K562 (cell line): ENCODE data around the gene DHX57. TPM values are rescaled to one million over a fixed set of nuclear protein-coding genes. Genes with fewer than 3 reads are reported as not detected.

Source experiments
- MEIS2 ChIP-seq: fragments of 450-650 bp; IDR thresholded peaks from 2 replicates; pipeline ENCODE4 v1.6.1; 2014; ENCODE audit warnings: mild to moderate bottlenecking; ENCODE audit not compliant: partially characterized antibody
- TGIF2 ChIP-seq: sonication (generic); formaldehyde crosslinking; IDR thresholded peaks from 2 replicates; pipeline ENCODE4 v1.8.1; 2022; ENCODE audit warnings: mild to moderate bottlenecking, missing genetic modification reagents, moderate library complexity
- USF1 ChIP-seq: sonication (generic); formaldehyde crosslinking; IDR thresholded peaks from 2 replicates; pipeline ENCODE4 v1.9.0; 2022; ENCODE audit warnings: mild to moderate bottlenecking, missing genetic modification reagents
- USF2 ChIP-seq: sonication (generic); formaldehyde crosslinking; IDR thresholded peaks from 2 replicates; pipeline ENCODE4 v1.5.0; 2020; ENCODE audit warnings: missing genetic modification reagents
- ZNF609 ChIP-seq: sonication (generic); formaldehyde crosslinking; IDR thresholded peaks from 2 replicates; pipeline ENCODE4 v1.8.1; 2023; ENCODE audit warnings: missing genetic modification reagents, mild to moderate bottlenecking, borderline replicate concordance
- polyA plus RNA-seq, 8 experiments: library from polyadenylated mRNA; depleted of rRNA in 4 of 8; stranded (reverse) in 5 of 8; unstranded in 3 of 8; fragments of >200 nt; fragmentation: Nextera tagmentation in 2 of 8; fragmentation: Illumina TruSeq in 1 of 8; extraction: Ambion mirVana in 2 of 8; extraction: Trizol in 1 of 8; gene quantifications; 2 replicates each; pipeline versions ENCODE4 v1.2.1 to v1.2.3, GENCODE V29; 2011 to 2014; ENCODE audit warnings: inconsistent platforms in 1 of 8, missing spikeins in 1 of 8
- total RNA-seq, 7 experiments: library from RNA; depleted of rRNA in 6 of 7; stranded (reverse); fragments of >200 nt in 6 of 7; fragmentation: Illumina TruSeq in 2 of 7; extraction: Trizol in 2 of 7; gene quantifications; 2 replicates each; pipeline versions ENCODE4 v1.2.1 to v1.2.3, GENCODE V29; 2011 to 2021; ENCODE audit warnings: low replicate concordance in 1 of 7
- TF ChIP-seq, protein P1 (sequence below), 2 experiments: fragments of 450-650 bp; formaldehyde crosslinking in 1 of 2; IDR thresholded peaks; 2 replicates each; pipeline versions ENCODE4 v1.4.0 to v1.6.1; 2014 to 2020; ENCODE audit warnings: mild to moderate bottlenecking in 2 of 2, borderline replicate concordance in 1 of 2, low read depth in 1 of 2
- TF ChIP-seq, protein P2 (sequence below): fragments of 450-650 bp; IDR thresholded peaks from 2 replicates; pipeline ENCODE4 v1.6.1; 2016

The DHX57 gene
- total and polyA plus RNA-seq, 9 of the 15 experiments (the other 6 are each of a cell fraction or from before 2014, with no cell fraction given), result 7.4 to 23.6 (median 17.9) TPM

- TF ChIP-seq, protein P1, sequence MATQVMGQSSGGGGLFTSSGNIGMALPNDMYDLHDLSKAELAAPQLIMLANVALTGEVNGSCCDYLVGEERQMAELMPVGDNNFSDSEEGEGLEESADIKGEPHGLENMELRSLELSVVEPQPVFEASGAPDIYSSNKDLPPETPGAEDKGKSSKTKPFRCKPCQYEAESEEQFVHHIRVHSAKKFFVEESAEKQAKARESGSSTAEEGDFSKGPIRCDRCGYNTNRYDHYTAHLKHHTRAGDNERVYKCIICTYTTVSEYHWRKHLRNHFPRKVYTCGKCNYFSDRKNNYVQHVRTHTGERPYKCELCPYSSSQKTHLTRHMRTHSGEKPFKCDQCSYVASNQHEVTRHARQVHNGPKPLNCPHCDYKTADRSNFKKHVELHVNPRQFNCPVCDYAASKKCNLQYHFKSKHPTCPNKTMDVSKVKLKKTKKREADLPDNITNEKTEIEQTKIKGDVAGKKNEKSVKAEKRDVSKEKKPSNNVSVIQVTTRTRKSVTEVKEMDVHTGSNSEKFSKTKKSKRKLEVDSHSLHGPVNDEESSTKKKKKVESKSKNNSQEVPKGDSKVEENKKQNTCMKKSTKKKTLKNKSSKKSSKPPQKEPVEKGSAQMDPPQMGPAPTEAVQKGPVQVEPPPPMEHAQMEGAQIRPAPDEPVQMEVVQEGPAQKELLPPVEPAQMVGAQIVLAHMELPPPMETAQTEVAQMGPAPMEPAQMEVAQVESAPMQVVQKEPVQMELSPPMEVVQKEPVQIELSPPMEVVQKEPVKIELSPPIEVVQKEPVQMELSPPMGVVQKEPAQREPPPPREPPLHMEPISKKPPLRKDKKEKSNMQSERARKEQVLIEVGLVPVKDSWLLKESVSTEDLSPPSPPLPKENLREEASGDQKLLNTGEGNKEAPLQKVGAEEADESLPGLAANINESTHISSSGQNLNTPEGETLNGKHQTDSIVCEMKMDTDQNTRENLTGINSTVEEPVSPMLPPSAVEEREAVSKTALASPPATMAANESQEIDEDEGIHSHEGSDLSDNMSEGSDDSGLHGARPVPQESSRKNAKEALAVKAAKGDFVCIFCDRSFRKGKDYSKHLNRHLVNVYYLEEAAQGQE (IDR thresholded peaks at IDR 0.05; ENCODE audit: borderline replicate concordance), result 0 out of 2 replicates have a peak, but pooled peaks have one; percentile 6
- TF ChIP-seq, protein P1 (CRISPR knock-in tag; IDR thresholded peaks at IDR 0.05; ENCODE audit: low read depth), result no peak
- TF ChIP-seq USF1 (CRISPR knock-in tag) (peak; percentile 53), ZNF609 (CRISPR knock-in tag) (no peak), TGIF2 (CRISPR knock-in tag) (no peak), MEIS2 (peak; percentile 5), USF2 (CRISPR knock-in tag) (peak; percentile 78)
- TF ChIP-seq, protein P2, sequence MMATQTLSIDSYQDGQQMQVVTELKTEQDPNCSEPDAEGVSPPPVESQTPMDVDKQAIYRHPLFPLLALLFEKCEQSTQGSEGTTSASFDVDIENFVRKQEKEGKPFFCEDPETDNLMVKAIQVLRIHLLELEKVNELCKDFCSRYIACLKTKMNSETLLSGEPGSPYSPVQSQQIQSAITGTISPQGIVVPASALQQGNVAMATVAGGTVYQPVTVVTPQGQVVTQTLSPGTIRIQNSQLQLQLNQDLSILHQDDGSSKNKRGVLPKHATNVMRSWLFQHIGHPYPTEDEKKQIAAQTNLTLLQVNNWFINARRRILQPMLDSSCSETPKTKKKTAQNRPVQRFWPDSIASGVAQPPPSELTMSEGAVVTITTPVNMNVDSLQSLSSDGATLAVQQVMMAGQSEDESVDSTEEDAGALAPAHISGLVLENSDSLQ, result peak; percentile 34; the same call in 1 of the 2 replicates
Measured at GRCh38 chr2:38898256-38898655, 22.5 kb upstream of the DHX57 start (continued).
